Measurements from ENCODE around the gene TRRAP. TPM values are rescaled to one million over a fixed set of nuclear protein-coding genes. Genes with fewer than 3 reads are reported as not detected.
A peak's percentile ranks its signal among the peaks of the same experiment; 100 is the strongest.

TRRAP gene
- total RNA-seq, 2 donors from 2014 or later: 21.1 to 25.2 TPM

GRCh38 chr7:98995523-98996149, 117.3 kb downstream of the TRRAP start:
- Histone ChIP-seq H3K27me3 (no peaks in the 10 kb centered on the region), H3K4me1 (no peaks in the 10 kb centered on the region), H3K36me3 (replicated peaks in 1 of 2; ENCODE audit: insufficient read depth in 1 of 2, low read depth in 2 of 2) (peaks cover 0 to 42% of the 10 kb centered on the region in 2 donors), H3K27ac (no peak overlapping the region), H3K9me3 (no peaks in the 10 kb centered on the region), H3K4me3 (no peak overlapping the region)
- no peak for TF ChIP-seq POLR2A (IDR thresholded peaks at IDR 0.05)
- TF ChIP-seq CTCF (IDR thresholded peaks at IDR 0.05): no peak
- no peak for DNase-seq
- intact Hi-C loops (cut with DNase I): no loop called here
- no peak for ATAC-seq
- WGBS, 2 donors: 91 to 96% methylated on average over 16 of the region's 16 CpGs

GRCh38 chr7:98996150-98996552, 117.8 kb downstream of the TRRAP start:
- Histone ChIP-seq H3K4me1 (no peaks in the 10 kb centered on the region), H3K27ac (no peak overlapping the region), H3K27me3 (no peaks in the 10 kb centered on the region), H3K36me3 (replicated peaks in 1 of 2; ENCODE audit: insufficient read depth in 1 of 2, low read depth in 2 of 2) (peaks cover 0 to 37% of the 10 kb centered on the region in 2 donors), H3K4me3 (no peak overlapping the region), H3K9me3 (no peaks in the 10 kb centered on the region)
- intact Hi-C loops (cut with DNase I): no loop called here
- ATAC-seq: no peak
- no peak for DNase-seq
- WGBS, 2 donors: 89 to 92% methylated on average over 15 of the region's 15 CpGs
- TF ChIP-seq CTCF (IDR thresholded peaks at IDR 0.05): no peak
- TF ChIP-seq POLR2A (IDR thresholded peaks at IDR 0.05): no peak

GRCh38 chr7:98997846-98998245, 119.5 kb downstream of the TRRAP start:
- H3K36me3 ChIP-seq (replicated peaks in 1 of 2; ENCODE audit: insufficient read depth in 1 of 2, low read depth in 2 of 2): peaks cover 0 to 27% of the 10 kb centered on the region in 2 donors

GRCh38 chr7:98998821-98999725, 120.7 kb downstream of the TRRAP start:
- Histone ChIP-seq H3K9me3 (no peaks in the 10 kb centered on the region), H3K27ac (no peak overlapping the region), H3K27me3 (no peaks in the 10 kb centered on the region), H3K4me1 (no peaks in the 10 kb centered on the region), H3K4me3 (no peak overlapping the region), H3K36me3 (replicated peaks in 1 of 2; ENCODE audit: insufficient read depth in 1 of 2, low read depth in 2 of 2) (peaks cover 0 to 18% of the 10 kb centered on the region in 2 donors)
- no peak for TF ChIP-seq CTCF (IDR thresholded peaks at IDR 0.05)
- TF ChIP-seq POLR2A (IDR thresholded peaks at IDR 0.05): no peak
- ATAC-seq: no peak
- WGBS, 2 donors: 77 to 87% methylated on average over 10 of the region's 10 CpGs
- DNase-seq: peak in 1 of 4 donors; percentile 3
- intact Hi-C loops (cut with DNase I): no loop called here

More at GRCh38 chr7:98997846-98998245, 119.5 kb downstream of the TRRAP start:
- Histone ChIP-seq H3K9me3 (no peaks in the 10 kb centered on the region), H3K4me3 (no peak overlapping the region), H3K4me1 (no peaks in the 10 kb centered on the region), H3K27me3 (no peaks in the 10 kb centered on the region), H3K27ac (no peak overlapping the region)
- ATAC-seq: no peak
- TF ChIP-seq CTCF (IDR thresholded peaks at IDR 0.05) (no peak), POLR2A (IDR thresholded peaks at IDR 0.05) (no peak)
- intact Hi-C loops (cut with DNase I): no loop called here
- WGBS, 2 donors: 85 to 87% methylated on average over 3 of the region's 3 CpGs
- DNase-seq: no peak

Data from body of pancreas (tissue), 4 donors.